HepG2 (cell line): ENCODE data around the gene DNASE2. TPM values are rescaled to one million over a fixed set of nuclear protein-coding genes. Genes with fewer than 3 reads are reported as not detected.

Experiments used
- ATF1 ChIP-seq: IDR thresholded peaks from 2 replicates; pipeline ENCODE4 v1.6.1; 2016; ENCODE audit warnings: mild to moderate bottlenecking, control low read depth
- HMG20B ChIP-seq: conservative IDR thresholded peaks from 2 replicates; pipeline ENCODE4 v1.6.1; 2016; ENCODE audit warnings: missing genetic modification reagents, missing compliant biosample characterization
- HNF1B ChIP-seq: sonication (generic); formaldehyde crosslinking; IDR thresholded peaks from 2 replicates; pipeline ENCODE4 v1.5.1; 2020; ENCODE audit warnings: mild to moderate bottlenecking, moderate library complexity, missing genetic modification reagents
- IRX3 ChIP-seq: sonication (generic); formaldehyde crosslinking; IDR thresholded peaks from 2 replicates; pipeline ENCODE4 v1.8.1; 2023; ENCODE audit warnings: mild to moderate bottlenecking, low read depth, missing genetic modification reagents, borderline replicate concordance
- NBN ChIP-seq: fragments of 450-650 bp; conservative IDR thresholded peaks from 2 replicates; pipeline ENCODE4 v1.6.1; 2017
- NFE2 ChIP-seq: sonication (generic); formaldehyde crosslinking; IDR thresholded peaks from 2 replicates; pipeline ENCODE4 v1.4.0; 2020; ENCODE audit warnings: missing genetic modification reagents
- NR2C2 ChIP-seq: sonication (generic); formaldehyde crosslinking; IDR thresholded peaks from 2 replicates; pipeline ENCODE4 v1.4.0; 2020; ENCODE audit warnings: missing genetic modification reagents, mild to moderate bottlenecking, moderate library complexity, borderline replicate concordance
- NR2F6 ChIP-seq, 2 experiments: IDR thresholded peaks; 2 replicates each; pipeline ENCODE4 v1.6.1; 2016; ENCODE audit warnings: antibody characterized with exemption in 1 of 2, mild to moderate bottlenecking in 1 of 2
- PCBP1 ChIP-seq: fragments of 200-400 bp; formaldehyde crosslinking; IDR thresholded peaks from 2 replicates; pipeline ENCODE4 v1.6.1; 2017; ENCODE audit warnings: mild to moderate bottlenecking, low read depth, low read length, borderline replicate concordance
- POLR2AphosphoS5 ChIP-seq: IDR thresholded peaks from 2 replicates; pipeline ENCODE4 v1.6.1; 2012; ENCODE audit warnings: low read depth, low read length
- PTBP1 ChIP-seq: fragments of 200-400 bp; formaldehyde crosslinking; IDR thresholded peaks from 2 replicates; pipeline ENCODE4 v1.6.1; 2018; ENCODE audit warnings: low read length, low read depth; ENCODE audit not compliant: poor library complexity, severe bottlenecking
- STAT5B ChIP-seq: sonication (generic); formaldehyde crosslinking; IDR thresholded peaks from 2 replicates; pipeline ENCODE4 v1.4.0; 2020; ENCODE audit warnings: missing genetic modification reagents
- TARDBP ChIP-seq: sonication (generic); formaldehyde crosslinking; IDR thresholded peaks from 2 replicates; pipeline ENCODE4 v1.8.0; 2022; ENCODE audit warnings: mild to moderate bottlenecking, missing genetic modification reagents
- TGIF2 ChIP-seq: IDR thresholded peaks from 2 replicates; pipeline ENCODE4 v1.6.1; 2016; ENCODE audit warnings: control low read depth, missing compliant biosample characterization
- TP53 ChIP-seq: sonication (generic); formaldehyde crosslinking; conservative IDR thresholded peaks from 2 replicates; pipeline ENCODE4 v1.4.0; 2020; ENCODE audit warnings: missing genetic modification reagents
- ZBTB3 ChIP-seq: sonication (generic); formaldehyde crosslinking; IDR thresholded peaks from 2 replicates; pipeline ENCODE4 v1.4.0; 2020; ENCODE audit warnings: low read depth, mild to moderate bottlenecking, moderate library complexity, missing genetic modification reagents, borderline replicate concordance
- ZFP37 ChIP-seq: sonication (generic); formaldehyde crosslinking; IDR thresholded peaks from 2 replicates; pipeline ENCODE4 v1.4.0; 2020; ENCODE audit warnings: missing genetic modification reagents, borderline replicate concordance
- ZNF343 ChIP-seq: sonication (generic); formaldehyde crosslinking; IDR thresholded peaks from 2 replicates; pipeline ENCODE4 v1.4.0; 2020; ENCODE audit warnings: mild to moderate bottlenecking, missing genetic modification reagents
- ZNF589 ChIP-seq: sonication (generic); formaldehyde crosslinking; conservative IDR thresholded peaks from 2 replicates; pipeline ENCODE4 v1.8.0; 2022; ENCODE audit warnings: mild to moderate bottlenecking, moderate library complexity, missing genetic modification reagents
- ZNF652 ChIP-seq: IDR thresholded peaks from 2 replicates; pipeline ENCODE4 v1.6.1; 2016; ENCODE audit warnings: low read depth, borderline replicate concordance
- ZNF660 ChIP-seq: sonication (generic); formaldehyde crosslinking; IDR thresholded peaks from 2 replicates; pipeline ENCODE4 v1.5.1; 2020; ENCODE audit warnings: mild to moderate bottlenecking, low read depth, missing genetic modification reagents, borderline replicate concordance
- ZNF713 ChIP-seq: sonication (generic); formaldehyde crosslinking; IDR thresholded peaks from 2 replicates; pipeline ENCODE4 v1.4.0; 2020; ENCODE audit warnings: mild to moderate bottlenecking, missing genetic modification reagents
- ZNF841 ChIP-seq: sonication (generic); formaldehyde crosslinking; IDR thresholded peaks from 2 replicates; pipeline ENCODE4 v1.8.1; 2023; ENCODE audit warnings: missing genetic modification reagents, borderline replicate concordance
- polyA plus RNA-seq, 8 experiments: library from polyadenylated mRNA; depleted of rRNA in 3 of 8; stranded (reverse) in 7 of 8; unstranded in 1 of 8; fragments of >200 nt; fragmentation: Illumina TruSeq in 4 of 8; extraction: Trizol in 4 of 8; gene quantifications; 2 replicates each; pipeline versions ENCODE4 v1.2.1 to v1.2.3, GENCODE V29; 2011 to 2016; ENCODE audit warnings: low read depth in 4 of 8, missing spikeins in 1 of 8, mixed read lengths in 1 of 8; ENCODE audit not compliant: insufficient read depth in 1 of 8
- total RNA-seq, 5 experiments: library from RNA; depleted of rRNA; stranded (reverse); fragments of >200 nt; fragmentation: Illumina TruSeq; extraction: Trizol; gene quantifications; 2 replicates each; pipeline ENCODE4 v1.2.3, GENCODE V29; 2016; ENCODE audit warnings: low read depth in 1 of 5
- TF ChIP-seq, protein P1 (sequence below): sonication (generic); formaldehyde crosslinking; conservative IDR thresholded peaks from 2 replicates; pipeline ENCODE4 v1.8.1; 2023; ENCODE audit warnings: missing genetic modification reagents
- TF ChIP-seq, protein P2 (sequence below): sonication (generic); formaldehyde crosslinking; IDR thresholded peaks from 2 replicates; pipeline ENCODE4 v1.4.0; 2020; ENCODE audit warnings: low read depth, mild to moderate bottlenecking, missing genetic modification reagents
- TF ChIP-seq, protein P3 (sequence below): sonication (generic); formaldehyde crosslinking; IDR thresholded peaks from 2 replicates; pipeline ENCODE4 v1.8.1; 2023; ENCODE audit warnings: mild to moderate bottlenecking, inconsistent platforms, moderate library complexity, missing genetic modification reagents, borderline replicate concordance

The DNASE2 gene
- total and polyA plus RNA-seq, 2 of the 13 experiments (the other 11 are each of a cell fraction or from before 2014, with no cell fraction given) = 7.5 to 16.2 TPM

- TF ChIP-seq IRX3 (CRISPR knock-in tag) = no peak
- TF ChIP-seq ZNF652 (CRISPR knock-in tag) = no peak
- TF ChIP-seq ZNF841 (CRISPR knock-in tag) = no peak
- TF ChIP-seq, protein P1, sequence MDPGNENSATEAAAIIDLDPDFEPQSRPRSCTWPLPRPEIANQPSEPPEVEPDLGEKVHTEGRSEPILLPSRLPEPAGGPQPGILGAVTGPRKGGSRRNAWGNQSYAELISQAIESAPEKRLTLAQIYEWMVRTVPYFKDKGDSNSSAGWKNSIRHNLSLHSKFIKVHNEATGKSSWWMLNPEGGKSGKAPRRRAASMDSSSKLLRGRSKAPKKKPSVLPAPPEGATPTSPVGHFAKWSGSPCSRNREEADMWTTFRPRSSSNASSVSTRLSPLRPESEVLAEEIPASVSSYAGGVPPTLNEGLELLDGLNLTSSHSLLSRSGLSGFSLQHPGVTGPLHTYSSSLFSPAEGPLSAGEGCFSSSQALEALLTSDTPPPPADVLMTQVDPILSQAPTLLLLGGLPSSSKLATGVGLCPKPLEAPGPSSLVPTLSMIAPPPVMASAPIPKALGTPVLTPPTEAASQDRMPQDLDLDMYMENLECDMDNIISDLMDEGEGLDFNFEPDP (CRISPR knock-in tag) = no peak
- TF ChIP-seq NR2F6 (IDR thresholded peaks at IDR 0.05) = peak; percentile 31; the same call in 1 of the 2 replicates
- no peak; the same call in 1 of the 2 replicates for TF ChIP-seq NR2F6 (CRISPR knock-in tag; IDR thresholded peaks at IDR 0.05)
- TF ChIP-seq ZNF589 = 0 out of 2 replicates have a peak, but pooled peaks have one; percentile 29
- TF ChIP-seq ATF1 (CRISPR knock-in tag) = peak; percentile 96
- peak; percentile 91 for TF ChIP-seq POLR2AphosphoS5
- TF ChIP-seq HMG20B (CRISPR knock-in tag) = no peak
- no peak for TF ChIP-seq STAT5B (CRISPR knock-in tag)
- TF ChIP-seq HNF1B (CRISPR knock-in tag) = peak; percentile 67
- TF ChIP-seq, protein P2, sequence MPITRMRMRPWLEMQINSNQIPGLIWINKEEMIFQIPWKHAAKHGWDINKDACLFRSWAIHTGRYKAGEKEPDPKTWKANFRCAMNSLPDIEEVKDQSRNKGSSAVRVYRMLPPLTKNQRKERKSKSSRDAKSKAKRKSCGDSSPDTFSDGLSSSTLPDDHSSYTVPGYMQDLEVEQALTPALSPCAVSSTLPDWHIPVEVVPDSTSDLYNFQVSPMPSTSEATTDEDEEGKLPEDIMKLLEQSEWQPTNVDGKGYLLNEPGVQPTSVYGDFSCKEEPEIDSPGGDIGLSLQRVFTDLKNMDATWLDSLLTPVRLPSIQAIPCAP (CRISPR knock-in tag) = no peak
- 0 out of 2 replicates have a peak, but pooled peaks have one; percentile 53 for TF ChIP-seq TGIF2
- TF ChIP-seq PTBP1 = no peak
- no peak for TF ChIP-seq NFE2
- no peak for TF ChIP-seq TP53 (CRISPR knock-in tag)
- 0 out of 2 replicates have a peak, but pooled peaks have one; percentile 78 for TF ChIP-seq ZNF713 (CRISPR knock-in tag)
- TF ChIP-seq ZBTB3 (CRISPR knock-in tag) = peak; percentile 97
- TF ChIP-seq, protein P3, sequence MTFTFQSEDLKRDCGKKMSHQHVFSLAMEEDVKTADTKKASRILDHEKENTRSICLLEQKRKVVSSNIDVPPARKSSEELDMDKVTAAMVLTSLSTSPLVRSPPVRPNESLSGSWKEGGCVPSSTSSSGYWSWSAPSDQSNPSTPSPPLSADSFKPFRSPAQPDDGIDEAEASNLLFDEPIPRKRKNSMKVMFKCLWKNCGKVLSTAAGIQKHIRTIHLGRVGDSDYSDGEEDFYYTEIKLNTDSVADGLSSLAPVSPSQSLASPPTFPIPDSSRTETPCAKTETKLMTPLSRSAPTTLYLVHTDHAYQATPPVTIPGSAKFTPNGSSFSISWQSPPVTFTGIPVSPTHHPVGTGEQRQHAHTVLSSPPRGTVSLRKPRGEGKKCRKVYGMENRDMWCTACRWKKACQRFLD = 0 out of 2 replicates have a peak, but pooled peaks have one; percentile 45
- TF ChIP-seq ZFP37 (CRISPR knock-in tag) = no peak
- no peak for TF ChIP-seq NBN
- TF ChIP-seq PCBP1 = 0 out of 2 replicates have a peak, but pooled peaks have one; percentile 63
- no peak for TF ChIP-seq TARDBP (CRISPR knock-in tag)
- no peak for TF ChIP-seq ZNF660 (CRISPR knock-in tag)
- peak; percentile 91 for TF ChIP-seq NR2C2
- TF ChIP-seq ZNF343 (CRISPR knock-in tag) = 0 out of 2 replicates have a peak, but pooled peaks have one; percentile 47
Measured at GRCh38 chr19:12890787-12891552, 9.7 kb upstream of the DNASE2 start, which contains the start of gene GCDH (continued).
